Daoy (cell line): ENCODE measurements around the gene HERPUD2. TPM values are rescaled to one million over a fixed set of nuclear protein-coding genes. Genes with fewer than 3 reads are reported as not detected.
A peak's percentile ranks its signal among the peaks of the same experiment; 100 is the strongest.
"Not testable (repeated sequence)": the region's sequence is repeated elsewhere in the genome, so short reads cannot be mapped to it uniquely, and the experiment has no call there.

Source experiments
- DNase-seq: peaks from one replicate; pipeline ENCODE4 v3.0.0-alpha.2; 2015; ENCODE audit warnings: low read depth
- total RNA-seq: library from RNA; depleted of rRNA; stranded (reverse); fragments of >200 nt; shearing (Covaris generic); gene quantifications from 2 replicates; pipeline ENCODE4 v1.2.3, GENCODE V29; 2014

HERPUD2 gene
- total RNA-seq, 1 experiment from 2014 or later = 20.9 TPM

DNA sequence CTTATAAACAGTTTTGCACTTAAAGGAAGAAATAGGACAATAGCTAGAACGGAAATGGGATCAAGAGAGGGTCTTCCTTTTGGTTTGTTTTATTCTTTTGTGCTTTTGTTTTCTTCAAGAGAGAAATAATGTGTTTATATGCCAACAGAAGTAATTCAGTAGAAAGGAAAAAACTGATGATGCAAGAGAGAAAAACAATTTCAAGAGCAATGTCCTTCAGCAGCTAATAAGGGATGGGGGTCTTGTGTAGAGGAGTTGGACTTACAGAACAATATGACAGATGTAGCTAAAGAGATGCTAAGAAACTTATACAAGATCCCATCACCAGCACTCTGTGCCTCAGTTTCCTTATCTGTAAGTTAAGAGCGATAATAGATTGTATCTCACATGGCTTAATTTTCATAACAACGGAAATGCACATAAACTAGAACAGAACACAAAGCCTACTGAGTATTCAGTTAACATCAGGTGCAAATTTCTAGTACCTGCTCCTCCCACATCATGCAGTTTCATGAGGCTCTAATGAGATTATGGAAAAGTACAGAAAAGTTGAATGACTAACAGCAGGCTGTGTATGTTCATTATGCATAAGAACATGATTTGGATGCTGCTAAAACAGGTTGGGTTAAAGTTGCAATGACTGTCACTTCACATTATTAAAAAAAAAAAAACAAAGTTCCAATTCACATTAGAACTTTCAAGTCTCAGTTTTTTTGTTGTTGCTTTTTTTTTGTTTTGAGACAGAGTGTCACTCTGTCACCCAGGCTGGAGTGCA, 17.2 kb downstream of the HERPUD2 start:
- DNase-seq = no peak

DNA sequence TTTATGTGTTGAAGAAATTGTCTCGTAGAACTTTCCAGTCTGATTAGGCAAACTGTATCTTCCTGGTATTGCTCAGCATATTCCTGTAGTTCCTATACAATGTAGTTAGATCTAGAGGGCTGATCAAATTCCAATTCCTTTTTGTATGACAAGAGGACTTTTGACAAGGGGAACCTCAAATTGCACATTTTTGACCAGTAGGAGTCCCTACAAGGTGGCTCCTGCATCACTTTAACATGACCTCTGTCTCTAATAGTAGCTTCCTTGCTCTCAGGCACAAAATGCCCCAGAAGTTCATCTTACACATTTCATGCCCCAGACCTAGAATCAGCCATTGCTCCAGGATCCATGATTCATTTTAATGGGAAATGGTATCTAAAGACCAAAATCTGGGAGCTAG, 18.7 kb downstream of the HERPUD2 start:
- DNase-seq = no peak

DNA sequence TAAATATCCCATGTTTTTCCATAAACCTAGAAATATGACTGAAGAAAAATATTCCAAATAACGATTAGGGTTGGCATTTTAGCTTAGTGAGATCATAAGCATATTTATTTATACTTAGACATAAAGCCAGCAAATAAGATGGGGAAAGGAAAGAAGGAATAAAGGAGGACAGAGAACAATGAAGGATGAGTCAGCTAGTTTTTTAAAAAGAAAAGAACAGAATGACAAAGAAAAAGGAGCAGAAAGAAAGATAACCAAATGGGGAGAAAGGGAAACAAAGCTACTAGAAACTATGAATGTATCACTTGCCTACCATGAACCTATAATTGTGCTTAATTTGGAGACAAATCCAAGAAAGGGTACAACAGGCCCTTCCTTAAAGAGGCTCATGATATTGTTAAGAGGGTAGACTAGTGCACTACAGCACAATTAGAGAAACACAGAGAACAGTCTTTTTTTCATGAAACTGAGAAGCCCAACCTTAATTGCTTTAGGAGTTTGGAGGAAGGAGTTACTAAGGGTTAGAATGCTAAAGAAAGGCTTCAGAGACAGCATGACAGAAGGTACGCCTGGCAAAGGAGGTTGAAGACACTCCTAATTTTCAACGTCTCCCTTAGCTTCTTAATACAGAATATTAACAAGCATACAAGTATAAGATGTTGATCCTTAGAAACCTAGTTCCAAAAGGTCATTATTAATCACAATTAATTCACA, 23.9 kb downstream of the HERPUD2 start:
- DNase-seq = no peak

DNA sequence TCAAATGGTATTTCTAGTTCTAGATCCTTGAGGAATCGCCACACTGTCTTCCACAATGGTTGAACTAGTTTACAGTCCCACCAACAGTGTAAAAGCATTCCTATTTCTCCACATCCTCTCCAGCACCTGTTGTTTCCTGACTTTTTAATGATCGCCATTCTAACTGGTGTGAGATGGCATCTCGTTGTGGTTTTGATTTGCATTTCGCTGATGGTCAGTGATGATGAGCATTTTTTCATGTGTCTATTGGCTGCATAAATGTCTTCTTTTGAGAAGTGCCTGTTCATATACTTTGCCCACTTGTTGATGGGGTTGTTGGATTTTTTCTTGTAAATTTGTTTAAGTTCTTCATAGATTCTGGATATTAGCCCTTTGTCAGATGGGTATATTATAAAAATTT, 34.5 kb downstream of the HERPUD2 start:
- not testable (repeated sequence) for DNase-seq

DNA sequence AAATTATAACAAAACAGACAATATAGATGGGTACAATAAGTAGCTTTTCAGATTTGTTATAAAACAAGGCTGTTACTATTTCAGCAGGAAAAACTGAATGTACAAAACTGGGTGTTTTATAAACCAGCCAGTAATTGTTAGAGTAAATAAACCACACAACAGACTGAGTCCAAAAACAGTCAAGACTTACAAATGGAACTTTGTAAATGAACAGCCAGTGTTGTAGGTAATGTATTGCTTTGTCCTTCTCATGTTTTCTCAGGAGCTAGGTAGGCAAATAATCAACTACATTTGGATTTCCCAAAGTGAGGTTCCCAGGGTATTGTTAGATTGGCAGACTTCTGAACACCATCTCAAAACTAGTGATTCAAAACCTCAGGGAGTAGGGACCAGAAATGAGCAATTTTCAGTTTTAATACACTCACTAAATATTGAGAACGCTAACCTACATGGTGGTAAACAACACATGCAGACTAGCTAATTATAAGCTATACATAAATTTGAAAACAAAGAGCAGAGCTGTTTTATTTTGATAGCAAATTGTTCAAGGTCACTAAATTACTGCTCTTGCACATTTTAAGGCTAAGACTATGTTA, 36.2 kb downstream of the HERPUD2 start:
- no peak for DNase-seq

DNA sequence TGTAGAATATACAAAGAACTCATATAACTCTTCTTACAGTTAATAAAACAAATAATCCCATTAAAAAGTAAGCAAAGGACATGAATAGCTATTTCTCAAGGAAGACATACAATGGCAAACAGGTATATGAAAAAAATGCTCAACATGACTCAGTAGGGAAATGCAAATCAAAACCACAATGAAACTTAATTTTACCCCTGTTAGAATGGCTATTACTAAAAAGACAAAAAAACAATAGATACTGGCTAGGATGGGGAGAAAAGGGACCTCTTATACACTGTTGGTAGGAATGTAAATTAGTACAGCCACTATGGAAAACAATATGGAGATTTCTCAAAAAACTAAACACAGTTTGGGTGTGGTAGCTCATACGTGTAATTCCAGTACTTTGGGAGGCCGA, 37.8 kb downstream of the HERPUD2 start:
- DNase-seq = no peak

DNA sequence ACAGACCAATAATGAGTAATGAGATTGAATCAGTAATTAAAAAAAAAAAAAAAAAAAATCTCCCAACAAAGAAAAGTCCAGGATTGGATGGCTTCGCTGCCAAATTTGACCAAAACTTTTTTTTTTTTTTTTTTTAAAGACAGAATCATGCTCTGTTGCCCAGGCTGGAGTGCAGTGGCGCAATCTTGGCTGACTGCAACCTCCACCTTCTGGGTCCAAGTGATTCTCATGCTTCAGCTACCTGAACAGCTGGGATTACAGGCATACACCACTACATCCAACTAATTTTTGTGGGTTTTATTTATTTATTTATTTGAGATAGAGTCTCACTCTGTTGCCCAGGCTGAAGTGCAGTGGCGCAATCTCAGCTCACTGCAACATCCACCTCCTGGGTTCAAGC, 40.4 kb downstream of the HERPUD2 start:
- not testable (repeated sequence) for DNase-seq

DNA sequence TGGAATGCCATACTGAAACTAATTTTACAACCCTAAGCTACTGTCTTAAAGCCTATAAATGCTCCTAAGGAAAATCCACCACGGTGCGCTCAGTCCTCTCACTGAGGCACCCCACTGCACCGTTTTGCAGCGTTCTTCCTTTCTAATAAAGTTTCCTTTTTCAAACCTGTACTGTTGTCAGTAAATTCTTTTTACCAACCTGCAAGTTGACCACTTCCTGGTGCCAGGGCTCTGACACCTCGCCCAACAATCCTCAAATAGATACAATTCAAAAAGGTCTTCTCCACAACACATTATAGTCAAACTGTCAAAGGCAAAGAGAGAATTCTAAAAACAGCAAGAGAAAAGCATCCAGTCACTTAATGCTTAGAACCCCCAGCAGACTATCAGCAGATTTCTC, 42.8 kb downstream of the HERPUD2 start:
- no peak for DNase-seq

DNA sequence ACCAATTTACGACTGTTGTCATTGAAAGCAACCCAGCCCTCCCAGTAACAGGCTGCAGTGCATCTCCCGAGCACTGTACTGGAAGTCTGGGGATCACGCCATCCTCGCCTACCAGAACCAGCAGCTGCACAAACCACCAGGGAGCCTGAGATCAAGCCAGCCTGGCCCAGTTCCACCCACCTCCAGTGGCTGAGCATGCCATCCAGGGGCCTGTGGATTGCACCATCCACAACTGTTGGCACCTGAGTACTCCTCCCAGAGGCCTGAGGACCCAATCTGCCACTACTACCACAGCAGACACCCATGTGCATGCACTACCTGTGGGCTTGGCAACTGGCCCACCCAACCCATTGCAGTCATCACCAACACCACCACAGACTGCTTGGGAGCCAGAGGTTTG, 44.2 kb downstream of the HERPUD2 start:
- no peak for DNase-seq

DNA sequence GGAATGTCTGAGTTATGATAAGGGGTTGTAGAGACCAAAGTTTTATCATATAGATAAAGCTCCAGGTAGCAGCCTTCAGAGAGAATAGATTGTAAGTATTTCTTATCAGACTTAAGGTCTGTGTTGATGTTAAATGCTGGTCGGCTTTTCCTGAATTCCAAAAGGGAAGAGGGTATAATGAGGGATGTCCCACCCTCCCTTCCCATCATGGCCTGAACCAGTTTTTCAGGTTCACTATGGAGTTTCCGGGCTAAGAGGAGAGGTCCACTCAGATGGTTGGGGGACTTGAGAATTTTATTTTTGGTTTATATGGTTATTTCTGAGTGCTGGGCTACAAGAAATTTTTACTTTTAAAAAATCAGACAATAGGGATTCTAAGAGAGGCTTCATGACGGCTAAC, 45.2 kb downstream of the HERPUD2 start:
- no peak for DNase-seq

DNA sequence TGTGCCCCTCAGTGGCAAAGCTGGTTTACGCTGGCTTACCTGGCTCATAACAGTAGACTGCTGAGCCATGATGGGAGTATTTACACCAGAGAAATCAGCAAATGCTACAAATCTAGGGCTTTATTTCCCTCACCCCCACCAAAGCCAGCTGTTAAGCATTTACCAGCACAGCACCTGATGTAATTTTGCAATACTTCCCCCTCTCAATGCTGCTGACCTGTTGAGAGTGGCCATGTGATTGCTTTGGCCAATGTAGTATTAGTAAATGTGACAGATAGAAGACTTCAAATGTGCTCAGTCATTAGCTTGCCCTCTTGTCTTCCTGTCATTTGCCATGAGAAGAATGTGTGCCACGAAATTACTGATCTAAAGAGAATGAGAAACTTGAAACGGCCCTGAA, 46.6 kb downstream of the HERPUD2 start:
- no peak for DNase-seq

DNA sequence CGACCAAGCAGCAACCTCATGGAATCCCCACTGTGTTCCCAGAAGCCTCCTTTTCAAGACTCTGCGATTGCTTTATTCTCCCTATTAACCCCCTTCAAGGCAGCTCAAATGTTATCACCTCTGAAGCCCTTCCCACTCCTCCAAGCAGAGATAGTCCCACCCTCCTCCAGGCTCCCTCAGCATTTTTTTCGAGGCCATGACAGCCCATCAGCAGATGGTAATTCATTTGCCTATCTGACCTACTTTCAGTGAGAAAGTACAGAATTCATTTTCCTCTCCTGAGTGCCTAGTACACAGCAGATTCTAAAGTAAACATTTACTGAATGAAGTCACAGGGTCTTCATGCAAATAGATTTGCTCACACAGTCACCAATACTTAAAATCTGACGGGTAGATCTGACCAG, 47.8 kb downstream of the HERPUD2 start:
- DNase-seq = no peak

DNA sequence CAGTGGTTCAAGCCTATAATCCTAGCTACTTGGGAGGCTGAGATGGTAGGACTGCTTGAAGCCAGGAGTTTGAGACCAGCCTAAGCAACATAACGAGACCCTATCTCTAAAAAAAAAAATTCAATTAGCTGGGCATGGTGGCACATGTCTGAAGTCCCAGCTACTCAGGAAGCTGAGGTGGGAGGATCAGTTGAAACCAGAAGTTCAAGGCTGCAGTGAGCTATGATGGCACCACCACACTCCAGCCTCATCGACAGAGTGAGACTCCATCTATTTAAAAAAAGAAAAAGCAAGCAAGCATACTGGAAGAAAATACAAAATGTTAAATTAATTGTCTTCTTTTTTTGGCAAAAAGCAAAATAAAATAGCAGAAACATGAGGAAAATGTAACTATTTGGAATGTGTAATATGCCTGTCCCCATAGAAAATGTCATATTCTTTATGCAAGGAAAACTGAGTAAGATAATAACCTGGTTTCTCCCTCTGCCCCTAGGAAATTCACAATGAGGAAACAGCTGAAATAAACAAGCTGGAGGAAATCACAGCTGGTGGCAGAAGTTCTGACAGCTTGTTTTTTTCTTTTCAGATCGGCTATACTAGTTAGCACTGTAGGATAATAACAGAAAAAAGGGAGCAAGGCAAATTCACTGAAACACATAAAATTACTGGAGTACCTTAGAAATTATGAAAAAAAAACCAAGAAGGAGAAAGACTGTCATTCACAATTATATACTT, 48.5 kb downstream of the HERPUD2 start:
- no peak for DNase-seq

DNA sequence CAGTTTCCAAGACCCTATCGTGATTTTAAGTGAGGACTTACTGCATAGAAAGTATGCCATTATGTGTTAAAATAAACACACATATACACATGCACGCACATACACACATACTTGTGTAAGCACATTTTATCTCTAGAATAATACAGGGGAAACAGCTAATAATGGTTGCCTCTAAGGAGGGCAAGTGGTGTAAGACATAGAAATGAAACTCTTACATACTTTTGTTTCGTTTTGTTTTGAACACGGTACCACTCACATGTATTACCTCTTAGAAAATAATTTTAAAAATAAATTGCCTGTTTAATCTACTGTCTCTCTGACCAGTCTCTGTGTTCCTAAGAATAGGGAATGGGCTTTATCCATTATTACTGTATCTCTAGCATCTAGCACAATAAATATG, 49.2 kb downstream of the HERPUD2 start:
- DNase-seq = no peak

DNA sequence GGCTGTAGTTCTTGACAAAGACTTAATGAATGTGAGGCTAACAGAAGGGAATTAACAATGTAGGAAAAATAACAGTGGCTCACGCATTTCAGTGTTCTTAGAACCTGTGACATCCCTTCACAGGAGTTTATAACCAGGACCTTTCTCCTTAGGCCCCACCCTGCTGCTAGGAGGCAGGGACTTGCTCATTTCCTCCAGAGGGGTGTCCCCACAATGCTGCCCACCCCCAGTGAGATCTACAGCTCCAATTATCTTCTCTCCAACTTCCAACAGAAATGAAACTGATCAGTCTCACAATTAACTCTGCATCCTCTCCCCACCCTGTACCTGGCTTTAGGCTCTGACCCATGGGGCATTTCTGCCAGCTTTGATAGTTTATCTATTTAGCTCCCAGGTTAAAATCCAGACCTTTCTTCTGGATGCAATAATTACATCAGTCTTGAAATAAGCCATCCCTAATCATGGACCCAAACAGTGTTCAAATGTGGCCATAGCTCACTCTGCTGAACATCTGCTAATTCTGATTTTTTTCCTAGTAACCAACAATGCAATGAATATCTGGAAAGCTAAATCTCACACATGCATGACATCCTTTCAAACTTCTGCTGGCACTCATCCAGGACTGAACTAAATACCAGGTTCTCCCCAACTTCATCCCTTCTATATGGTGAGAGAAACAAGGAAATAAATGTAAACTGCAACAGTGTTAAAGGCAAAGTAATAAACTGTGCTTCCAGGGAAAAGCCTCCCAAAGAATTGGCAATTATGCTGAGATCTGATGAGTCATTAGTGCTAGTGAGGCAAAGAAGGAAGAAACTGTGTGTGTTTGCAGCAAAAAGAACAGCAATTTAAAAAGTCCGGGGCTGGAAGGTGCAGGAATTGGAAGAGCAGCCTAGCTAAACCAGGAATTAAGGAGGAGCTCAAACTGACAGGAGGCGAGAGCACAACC, 64.6 kb downstream of the HERPUD2 start:
- DNase-seq = peak; percentile 17

DNA sequence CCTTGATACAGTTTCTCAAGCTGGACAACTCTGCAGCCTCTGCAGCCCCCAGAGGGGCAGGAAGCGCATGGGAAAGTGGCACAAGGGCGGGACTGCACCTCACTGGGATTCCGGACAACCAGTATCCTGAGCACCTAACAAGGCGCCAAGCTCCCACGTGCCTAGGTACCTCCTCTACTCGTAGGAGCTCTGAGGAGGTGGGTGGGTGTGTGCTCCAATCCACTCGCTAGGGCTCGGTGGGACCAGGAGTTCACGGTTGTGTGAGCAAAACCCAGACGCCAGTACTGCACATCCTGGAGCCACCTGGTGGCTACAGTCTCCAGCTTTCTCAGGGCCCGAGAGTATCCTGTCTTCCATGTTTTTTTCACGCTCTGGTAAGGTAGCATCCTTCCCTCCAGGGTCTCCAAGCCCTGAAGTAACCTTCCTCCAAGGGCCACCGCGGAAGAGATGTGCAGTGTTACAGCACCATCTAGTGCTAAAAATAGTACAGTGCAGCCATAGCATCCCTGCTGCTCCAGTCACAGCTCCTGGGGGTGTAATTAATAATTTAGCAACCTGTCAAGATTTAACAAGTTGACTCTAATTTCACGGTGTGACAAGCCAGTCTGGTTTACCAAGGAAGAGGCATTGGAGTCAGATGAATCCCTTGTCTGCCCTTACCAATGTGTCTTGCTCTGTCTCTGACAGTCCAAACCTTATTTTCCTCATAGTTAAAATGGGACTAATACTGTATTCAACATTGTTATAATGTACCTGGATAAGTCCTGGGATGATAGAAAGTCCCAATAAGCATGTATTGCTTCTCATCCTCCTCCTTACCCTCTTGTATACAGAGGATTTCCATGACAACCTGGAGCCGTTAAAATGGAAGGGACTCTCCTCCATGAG, 70.4 kb downstream of the HERPUD2 start:
- DNase-seq = peak; percentile 63

DNA sequence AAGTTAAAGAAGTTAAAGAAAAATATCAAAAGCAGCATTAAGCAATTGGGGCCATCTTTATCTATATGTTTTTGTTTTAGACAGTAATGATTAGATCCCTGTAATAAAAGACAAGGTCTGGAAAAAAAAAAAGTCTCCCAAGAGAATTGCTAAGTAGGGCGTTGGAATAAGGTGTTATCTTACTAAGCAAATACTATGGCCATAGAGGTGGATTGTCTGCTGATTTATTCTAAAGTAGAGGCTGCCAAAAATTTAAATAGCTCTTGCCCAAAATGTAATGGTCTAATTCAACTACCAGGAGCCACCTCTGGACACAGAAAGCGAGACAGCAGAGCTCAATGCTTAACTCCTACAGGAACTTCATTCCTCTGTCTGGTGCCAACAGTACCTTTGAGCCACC, 71.6 kb downstream of the HERPUD2 start:
- DNase-seq = no peak

DNA sequence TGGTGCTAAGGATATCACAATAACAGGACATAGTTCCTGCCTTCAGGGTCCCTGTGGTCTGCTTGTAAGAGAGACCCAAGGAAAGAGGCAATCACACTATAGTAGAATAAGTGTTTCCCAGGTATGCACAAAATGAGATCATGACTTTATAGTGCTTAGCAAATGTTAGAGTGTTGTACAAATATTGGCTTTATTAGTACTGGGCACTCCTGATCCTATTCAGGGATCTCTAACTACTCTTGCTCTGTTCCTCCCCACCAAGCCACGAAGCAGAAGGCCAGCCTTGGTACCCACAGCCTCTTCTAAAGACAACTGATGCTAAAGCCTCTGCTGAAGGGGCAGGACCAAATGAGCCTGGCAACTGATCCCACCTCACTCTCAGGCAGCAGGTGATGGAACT, 75.1 kb downstream of the HERPUD2 start:
- DNase-seq = no peak

DNA sequence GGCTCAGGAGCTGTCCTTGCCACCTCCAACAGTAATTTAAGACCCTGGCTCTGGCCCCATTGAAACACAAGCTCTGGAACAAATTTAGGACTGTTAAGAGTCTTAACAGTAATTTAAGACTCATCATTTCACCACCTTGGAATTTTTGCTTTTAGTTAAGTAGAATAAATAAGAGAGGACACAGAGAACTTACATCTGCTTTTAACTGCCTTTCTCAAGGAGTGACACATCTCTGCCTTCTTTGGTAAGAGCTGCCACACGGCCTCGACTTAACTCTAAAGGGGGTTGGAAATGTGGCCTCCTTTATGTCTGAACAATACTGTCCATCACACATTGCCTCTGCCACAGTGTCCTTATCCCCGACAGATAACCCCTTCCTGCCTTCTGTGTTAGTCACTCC, 77.9 kb downstream of the HERPUD2 start:
- DNase-seq = no peak

DNA sequence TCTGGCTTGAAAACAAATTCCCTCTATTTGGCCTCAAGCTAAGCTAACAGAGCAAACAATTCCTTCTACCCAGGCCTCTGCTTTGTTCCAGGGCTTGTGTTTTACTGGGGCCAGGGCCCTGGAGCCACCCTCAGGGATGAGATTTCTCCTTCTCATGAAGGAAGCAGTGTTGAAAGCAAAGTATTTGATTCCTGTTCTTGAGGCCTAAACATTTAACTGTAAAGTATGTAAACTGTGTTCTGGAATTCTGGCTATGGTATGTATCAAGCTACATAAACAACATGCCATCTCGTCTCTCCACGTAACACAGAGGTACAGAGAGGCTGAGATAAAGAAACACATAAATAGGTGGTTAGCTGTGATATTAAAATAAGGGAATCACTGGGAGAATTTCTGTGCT, 81.8 kb downstream of the HERPUD2 start:
- no peak for DNase-seq
